Stimulated activated naive CD4-positive, alpha-beta T cell (primary cell): ENCODE data around the gene TMEM266.

Experiments
- DNase-seq, 6 experiments: peaks; one replicate each; lab custom pipeline; 2025; lab: John Stamatoyannopoulos, UW

Gene TMEM266

GRCh38 chr15:76204109-76204845 is 144.5 kb downstream of the TMEM266 start:
- no peak for DNase-seq

- DNase-seq: no peak
Observed at GRCh38 chr15:76204916-76205460, 145.2 kb downstream of the TMEM266 start.

- DNase-seq: no peak
Observed at GRCh38 chr15:76206325-76206976, 146.7 kb downstream of the TMEM266 start.

- no peak for DNase-seq
Observed at GRCh38 chr15:76208084-76208785, 148.4 kb downstream of the TMEM266 start.

GRCh38 chr15:76208786-76209424 is 149.1 kb downstream of the TMEM266 start:
- DNase-seq: no peak

GRCh38 chr15:76209523-76209922 is 149.7 kb downstream of the TMEM266 start:
- DNase-seq: no peak

- no peak for DNase-seq
Observed at GRCh38 chr15:76209942-76210341, 150.2 kb downstream of the TMEM266 start.

- no peak for DNase-seq
Observed at GRCh38 chr15:76215634-76216033, 155.8 kb downstream of the TMEM266 start.

GRCh38 chr15:76217029-76217881 is 157.5 kb downstream of the TMEM266 start:
- no peak for DNase-seq

GRCh38 chr15:76217882-76218217 is 158.1 kb downstream of the TMEM266 start:
- DNase-seq: no peak

- DNase-seq: no peak
Observed at GRCh38 chr15:76221085-76221767, 161.4 kb downstream of the TMEM266 start.

- DNase-seq: no peak
Observed at GRCh38 chr15:76222159-76222558, 162.4 kb downstream of the TMEM266 start.

- no peak for DNase-seq
Observed at GRCh38 chr15:76223521-76223920, 163.7 kb downstream of the TMEM266 start.

GRCh38 chr15:76229266-76229665 is 169.5 kb downstream of the TMEM266 start:
- no peak for DNase-seq

- no peak for DNase-seq
Observed at GRCh38 chr15:76233921-76234320, 174.1 kb downstream of the TMEM266 start.

GRCh38 chr15:76234337-76234889 is 174.6 kb downstream of the TMEM266 start:
- no peak for DNase-seq

GRCh38 chr15:76235186-76235826 is 175.5 kb downstream of the TMEM266 start:
- DNase-seq: peak in 2 of 6 experiments; percentile 21 to 32

GRCh38 chr15:76236350-76236749 is 176.6 kb downstream of the TMEM266 start:
- no peak for DNase-seq

- no peak for DNase-seq
Observed at GRCh38 chr15:76239786-76240185, 180.0 kb downstream of the TMEM266 start.

- no peak for DNase-seq
Observed at GRCh38 chr15:76245072-76245610, 185.4 kb downstream of the TMEM266 start.
